Measurements from ENCODE around the gene DGCR2.

DGCR2 gene

GRCh38 chr22:19043121-19044085 lies 78.8 kb downstream of the DGCR2 start:
- H3K4me1 ChIP-seq (ENCODE audit: control insufficient read depth in 1 of 2, insufficient read depth in 2 of 2, low read length in 2 of 2): no peaks in the 10 kb centered on the region
- H3K27ac ChIP-seq (ENCODE audit: low read depth, low read length): no peak overlapping the region
- H3K9me3 ChIP-seq (ENCODE audit: control insufficient read depth in 1 of 2, low read length in 2 of 2): no peaks in the 10 kb centered on the region
- H3K9ac ChIP-seq (ENCODE audit: low read depth in 1 of 2, low read length in 2 of 2): no peak overlapping the region
- H3K36me3 ChIP-seq (ENCODE audit: control insufficient read depth in 1 of 2, insufficient read depth in 2 of 2, low read length in 2 of 2): peaks cover 60 to 97% of the 10 kb centered on the region in 2 donors
- H3K4me3 ChIP-seq (ENCODE audit: low read depth in 1 of 2, low read length in 2 of 2): no peak overlapping the region
- H3K27me3 ChIP-seq (ENCODE audit: control insufficient read depth in 1 of 2, insufficient read depth in 2 of 2, low read length in 2 of 2): no peaks in the 10 kb centered on the region

- Histone ChIP-seq H3K4me3 (ENCODE audit: low read depth in 1 of 2, low read length in 2 of 2) (no peak overlapping the region), H3K36me3 (ENCODE audit: control insufficient read depth in 1 of 2, insufficient read depth in 2 of 2, low read length in 2 of 2) (peaks cover 53 to 96% of the 10 kb centered on the region in 2 donors), H3K4me1 (ENCODE audit: control insufficient read depth in 1 of 2, insufficient read depth in 2 of 2, low read length in 2 of 2) (no peaks in the 10 kb centered on the region), H3K9ac (ENCODE audit: low read depth in 1 of 2, low read length in 2 of 2) (no peak overlapping the region), H3K27ac (ENCODE audit: low read depth, low read length) (no peak overlapping the region), H3K9me3 (ENCODE audit: control insufficient read depth in 1 of 2, low read length in 2 of 2) (no peaks in the 10 kb centered on the region), H3K27me3 (ENCODE audit: control insufficient read depth in 1 of 2, insufficient read depth in 2 of 2, low read length in 2 of 2) (no peaks in the 10 kb centered on the region)
Observed at GRCh38 chr22:19042285-19043120, 79.7 kb downstream of the DGCR2 start.

GRCh38 chr22:19041704-19042074 lies 80.5 kb downstream of the DGCR2 start:
- peaks cover 45 to 88% of the 10 kb centered on the region in 2 donors for H3K36me3 ChIP-seq (ENCODE audit: control insufficient read depth in 1 of 2, insufficient read depth in 2 of 2, low read length in 2 of 2)
- no peak overlapping the region for H3K4me3 ChIP-seq (ENCODE audit: low read depth in 1 of 2, low read length in 2 of 2)
- no peaks in the 10 kb centered on the region for H3K9me3 ChIP-seq (ENCODE audit: control insufficient read depth in 1 of 2, low read length in 2 of 2)
- H3K27me3 ChIP-seq (ENCODE audit: control insufficient read depth in 1 of 2, insufficient read depth in 2 of 2, low read length in 2 of 2): no peaks in the 10 kb centered on the region
- no peak overlapping the region for H3K9ac ChIP-seq (ENCODE audit: low read depth in 1 of 2, low read length in 2 of 2)
- no peaks in the 10 kb centered on the region for H3K4me1 ChIP-seq (ENCODE audit: control insufficient read depth in 1 of 2, insufficient read depth in 2 of 2, low read length in 2 of 2)
- no peak overlapping the region for H3K27ac ChIP-seq (ENCODE audit: low read depth, low read length)

GRCh38 chr22:19040888-19041703 lies 81.1 kb downstream of the DGCR2 start:
- peaks cover 39 to 82% of the 10 kb centered on the region in 2 donors for H3K36me3 ChIP-seq (ENCODE audit: control insufficient read depth in 1 of 2, insufficient read depth in 2 of 2, low read length in 2 of 2)
- no peak overlapping the region for H3K4me3 ChIP-seq (ENCODE audit: low read depth in 1 of 2, low read length in 2 of 2)
- H3K27ac ChIP-seq (ENCODE audit: low read depth, low read length): no peak overlapping the region
- H3K9me3 ChIP-seq (ENCODE audit: control insufficient read depth in 1 of 2, low read length in 2 of 2): no peaks in the 10 kb centered on the region
- no peaks in the 10 kb centered on the region for H3K27me3 ChIP-seq (ENCODE audit: control insufficient read depth in 1 of 2, insufficient read depth in 2 of 2, low read length in 2 of 2)
- no peaks in the 10 kb centered on the region for H3K4me1 ChIP-seq (ENCODE audit: control insufficient read depth in 1 of 2, insufficient read depth in 2 of 2, low read length in 2 of 2)
- no peak overlapping the region for H3K9ac ChIP-seq (ENCODE audit: low read depth in 1 of 2, low read length in 2 of 2)

- peaks cover 39 to 78% of the 10 kb centered on the region in 2 donors for H3K36me3 ChIP-seq (ENCODE audit: control insufficient read depth in 1 of 2, insufficient read depth in 2 of 2, low read length in 2 of 2)
- no peaks in the 10 kb centered on the region for H3K27me3 ChIP-seq (ENCODE audit: control insufficient read depth in 1 of 2, insufficient read depth in 2 of 2, low read length in 2 of 2)
- H3K9me3 ChIP-seq (ENCODE audit: control insufficient read depth in 1 of 2, low read length in 2 of 2): no peaks in the 10 kb centered on the region
- no peak overlapping the region for H3K4me3 ChIP-seq (ENCODE audit: low read depth in 1 of 2, low read length in 2 of 2)
- no peaks in the 10 kb centered on the region for H3K4me1 ChIP-seq (ENCODE audit: control insufficient read depth in 1 of 2, insufficient read depth in 2 of 2, low read length in 2 of 2)
- H3K9ac ChIP-seq (ENCODE audit: low read depth in 1 of 2, low read length in 2 of 2): no peak overlapping the region
- no peak overlapping the region for H3K27ac ChIP-seq (ENCODE audit: low read depth, low read length)
Observed at GRCh38 chr22:19040391-19040861, 81.8 kb downstream of the DGCR2 start.

- Histone ChIP-seq H3K27ac (ENCODE audit: low read depth, low read length) (no peak overlapping the region), H3K27me3 (ENCODE audit: control insufficient read depth in 1 of 2, insufficient read depth in 2 of 2, low read length in 2 of 2) (no peaks in the 10 kb centered on the region), H3K4me1 (ENCODE audit: control insufficient read depth in 1 of 2, insufficient read depth in 2 of 2, low read length in 2 of 2) (no peaks in the 10 kb centered on the region), H3K9ac (ENCODE audit: low read depth in 1 of 2, low read length in 2 of 2) (no peak overlapping the region), H3K36me3 (ENCODE audit: control insufficient read depth in 1 of 2, insufficient read depth in 2 of 2, low read length in 2 of 2) (peaks cover 34 to 72% of the 10 kb centered on the region in 2 donors), H3K9me3 (ENCODE audit: control insufficient read depth in 1 of 2, low read length in 2 of 2) (no peaks in the 10 kb centered on the region), H3K4me3 (ENCODE audit: low read depth in 1 of 2, low read length in 2 of 2) (no peak overlapping the region)
Observed at GRCh38 chr22:19039796-19040280, 82.4 kb downstream of the DGCR2 start.

GRCh38 chr22:19039448-19039780 lies 82.8 kb downstream of the DGCR2 start:
- H3K27ac ChIP-seq (ENCODE audit: low read depth, low read length): no peak overlapping the region
- no peaks in the 10 kb centered on the region for H3K4me1 ChIP-seq (ENCODE audit: control insufficient read depth in 1 of 2, insufficient read depth in 2 of 2, low read length in 2 of 2)
- no peak overlapping the region for H3K4me3 ChIP-seq (ENCODE audit: low read depth in 1 of 2, low read length in 2 of 2)
- no peaks in the 10 kb centered on the region for H3K9me3 ChIP-seq (ENCODE audit: control insufficient read depth in 1 of 2, low read length in 2 of 2)
- H3K9ac ChIP-seq (ENCODE audit: low read depth in 1 of 2, low read length in 2 of 2): no peak overlapping the region
- H3K27me3 ChIP-seq (ENCODE audit: control insufficient read depth in 1 of 2, insufficient read depth in 2 of 2, low read length in 2 of 2): no peaks in the 10 kb centered on the region
- H3K36me3 ChIP-seq (ENCODE audit: control insufficient read depth in 1 of 2, insufficient read depth in 2 of 2, low read length in 2 of 2): peaks cover 32 to 68% of the 10 kb centered on the region in 2 donors

- H3K4me1 ChIP-seq (ENCODE audit: control insufficient read depth in 1 of 2, insufficient read depth in 2 of 2, low read length in 2 of 2): no peaks in the 10 kb centered on the region
- no peak overlapping the region for H3K9ac ChIP-seq (ENCODE audit: low read depth in 1 of 2, low read length in 2 of 2)
- no peak overlapping the region for H3K4me3 ChIP-seq (ENCODE audit: low read depth in 1 of 2, low read length in 2 of 2)
- no peak overlapping the region for H3K27ac ChIP-seq (ENCODE audit: low read depth, low read length)
- no peaks in the 10 kb centered on the region for H3K27me3 ChIP-seq (ENCODE audit: control insufficient read depth in 1 of 2, insufficient read depth in 2 of 2, low read length in 2 of 2)
- no peaks in the 10 kb centered on the region for H3K9me3 ChIP-seq (ENCODE audit: control insufficient read depth in 1 of 2, low read length in 2 of 2)
- peaks cover 28 to 63% of the 10 kb centered on the region in 2 donors for H3K36me3 ChIP-seq (ENCODE audit: control insufficient read depth in 1 of 2, insufficient read depth in 2 of 2, low read length in 2 of 2)
Observed at GRCh38 chr22:19038728-19039447, 83.3 kb downstream of the DGCR2 start.

- no peak overlapping the region for H3K27ac ChIP-seq (ENCODE audit: low read depth, low read length)
- no peaks in the 10 kb centered on the region for H3K4me1 ChIP-seq (ENCODE audit: control insufficient read depth in 1 of 2, insufficient read depth in 2 of 2, low read length in 2 of 2)
- H3K9ac ChIP-seq (ENCODE audit: low read depth in 1 of 2, low read length in 2 of 2): no peak overlapping the region
- no peaks in the 10 kb centered on the region for H3K27me3 ChIP-seq (ENCODE audit: control insufficient read depth in 1 of 2, insufficient read depth in 2 of 2, low read length in 2 of 2)
- H3K9me3 ChIP-seq (ENCODE audit: control insufficient read depth in 1 of 2, low read length in 2 of 2): no peaks in the 10 kb centered on the region
- no peak overlapping the region for H3K4me3 ChIP-seq (ENCODE audit: low read depth in 1 of 2, low read length in 2 of 2)
- H3K36me3 ChIP-seq (ENCODE audit: control insufficient read depth in 1 of 2, insufficient read depth in 2 of 2, low read length in 2 of 2): peaks cover 28 to 55% of the 10 kb centered on the region in 2 donors
Observed at GRCh38 chr22:19038164-19038546, 84.1 kb downstream of the DGCR2 start.

Data from duodenal mucosa (tissue), 2 donors.